Breast epithelium (tissue), 4 donors: ENCODE data around the gene CYP2B6. TPM values are rescaled to one million over a fixed set of nuclear protein-coding genes. Genes with fewer than 3 reads are reported as not detected.
A peak's percentile ranks its signal among the peaks of the same experiment; 100 is the strongest.
"Not testable (repeated sequence)": the region's sequence is repeated elsewhere in the genome, so short reads cannot be mapped to it uniquely, and the experiment has no call there.

Experiments used
- DNase-seq, 2 donors: peaks; one replicate each; pipeline ENCODE4 v3.0.0-alpha.2; 2019; ENCODE audit warnings: low spot score in 2 of 2
- H3K27ac ChIP-seq, 2 donors: fragments of 200-600 bp; sonication (generic) in 1 of 2; one replicate each; pipeline ENCODE4 v1.5.1; 2016 to 2019; ENCODE audit warnings: mild to moderate bottlenecking in 1 of 2
- H3K27me3 ChIP-seq, 2 donors: fragments of 200-600 bp; sonication (generic) in 1 of 2; one replicate each; pipeline versions ENCODE4 v1.5.1 to v1.6.0; 2017 to 2019; ENCODE audit warnings: control low read depth in 1 of 2, mild to moderate bottlenecking in 1 of 2
- H3K36me3 ChIP-seq: fragments of 200-600 bp; one replicate; pipeline ENCODE4 v1.5.1; 2019
- H3K4me1 ChIP-seq, 2 donors: fragments of 200-600 bp; sonication (generic); one replicate each; pipeline ENCODE4 v1.5.1; 2016 to 2019; ENCODE audit warnings: control low read depth in 1 of 2
- H3K4me3 ChIP-seq, 3 donors: fragments of 200-600 bp; sonication (generic); 1 replicate in 2 of 3; 2 replicates in 1 of 3; pipeline ENCODE4 v1.5.1; 2016 to 2019; ENCODE audit warnings: mild to moderate bottlenecking in 3 of 3, moderate library complexity in 2 of 3
- H3K9me3 ChIP-seq, 2 donors: fragments of 200-600 bp; sonication (generic) in 1 of 2; one replicate each; pipeline ENCODE4 v1.5.1; 2016 to 2019; ENCODE audit warnings: control low read depth in 1 of 2
- CTCF ChIP-seq, 3 donors: fragments of 450-650 bp; IDR thresholded peaks; one replicate each; pipeline ENCODE4 v1.5.1; 2016 to 2017; ENCODE audit warnings: antibody characterized with exemption in 3 of 3, mild to moderate bottlenecking in 3 of 3, moderate library complexity in 3 of 3
- POLR2A ChIP-seq: fragments of 450-650 bp; IDR thresholded peaks from one replicate; pipeline ENCODE4 v1.6.1; 2016; ENCODE audit warnings: antibody characterized with exemption, mild to moderate bottlenecking, moderate library complexity
- POLR2AphosphoS5 ChIP-seq, 3 donors: sonication (generic); formaldehyde crosslinking; IDR thresholded peaks; one replicate each; pipeline ENCODE4 v1.6.1; 2017; ENCODE audit warnings: antibody characterized with exemption in 3 of 3
- intact Hi-C: fragments of 100-400 bp; cut with DNase I; formaldehyde crosslinking; loops from one replicate; pipeline ENCODE4 v1.15.1; 2023; ENCODE audit warnings: low total_unique reads
- total RNA-seq, 3 donors: library from RNA; depleted of rRNA; stranded (reverse); fragments of >200 nt; gene quantifications; one replicate each; pipeline ENCODE4 v1.1.0, GENCODE V29; 2016

Gene CYP2B6
- total RNA-seq, 3 donors from 2014 or later, result not detected

- Histone ChIP-seq H3K4me1 (no peaks in the 10 kb centered on the region), H3K4me3 (no peak overlapping the region), H3K27me3 (peaks cover 0 to 16% of the 10 kb centered on the region in 2 donors), H3K27ac (no peak overlapping the region), H3K36me3 (no peaks in the 10 kb centered on the region), H3K9me3 (no peaks in the 10 kb centered on the region)
- intact Hi-C loops, result no loop called here
- no peak for DNase-seq
- TF ChIP-seq CTCF (IDR thresholded peaks at IDR 0.05), result no peak
- no peak for TF ChIP-seq POLR2A
- TF ChIP-seq POLR2AphosphoS5 (IDR thresholded peaks at IDR 0.05), result no peak
Observed at GRCh38 chr19:41029524-41030432, 38.7 kb downstream of the CYP2B6 start.

- intact Hi-C loops, result no loop called here
Observed at GRCh38 chr19:41030651-41031050, 39.6 kb downstream of the CYP2B6 start.

GRCh38 chr19:41031916-41032315 lies 40.8 kb downstream of the CYP2B6 start:
- intact Hi-C loops, result no loop called here
- H3K27me3 ChIP-seq, result no peaks in the 10 kb centered on the region
- H3K27ac ChIP-seq, result peak overlapping the region in 1 of 2 donors; percentile 38
- H3K36me3 ChIP-seq, result no peaks in the 10 kb centered on the region
- H3K4me1 ChIP-seq, result no peaks in the 10 kb centered on the region
- no peak overlapping the region for H3K4me3 ChIP-seq
- no peaks in the 10 kb centered on the region for H3K9me3 ChIP-seq
- DNase-seq, result peak in 1 of 2 donors; percentile 63
- TF ChIP-seq POLR2A (no peak), POLR2AphosphoS5 (IDR thresholded peaks at IDR 0.05) (no peak)

More at GRCh38 chr19:41030651-41031050, 39.6 kb downstream of the CYP2B6 start:
- DNase-seq, result no peak
- Histone ChIP-seq H3K4me1 (no peaks in the 10 kb centered on the region), H3K36me3 (no peaks in the 10 kb centered on the region), H3K27ac (no peak overlapping the region), H3K4me3 (no peak overlapping the region), H3K9me3 (no peaks in the 10 kb centered on the region), H3K27me3 (peaks cover 0 to 8% of the 10 kb centered on the region in 2 donors)
- TF ChIP-seq CTCF (IDR thresholded peaks at IDR 0.05), result no peak
- no peak for TF ChIP-seq POLR2AphosphoS5 (IDR thresholded peaks at IDR 0.05)
- no peak for TF ChIP-seq POLR2A

- H3K9me3 ChIP-seq, H3K36me3 ChIP-seq, H3K27me3 ChIP-seq, DNase-seq, H3K27ac ChIP-seq, H3K4me3 ChIP-seq, H3K4me1 ChIP-seq, intact Hi-C loops: not testable (repeated sequence)
Observed at GRCh38 chr19:41033324-41033723, 42.2 kb downstream of the CYP2B6 start.

- TF ChIP-seq POLR2AphosphoS5 (IDR thresholded peaks at IDR 0.05), result no peak
- TF ChIP-seq POLR2A, result no peak
- no peak for TF ChIP-seq CTCF (IDR thresholded peaks at IDR 0.05)
- DNase-seq, result no peak
- Histone ChIP-seq H3K4me1 (no peaks in the 10 kb centered on the region), H3K27ac (no peak overlapping the region), H3K27me3 (no peaks in the 10 kb centered on the region), H3K36me3 (no peaks in the 10 kb centered on the region), H3K9me3 (no peaks in the 10 kb centered on the region), H3K4me3 (no peak overlapping the region)
- intact Hi-C loops, result no loop called here
Observed at GRCh38 chr19:41039806-41040205, 48.7 kb downstream of the CYP2B6 start.

- H3K4me1 ChIP-seq, H3K27me3 ChIP-seq, H3K4me3 ChIP-seq, H3K27ac ChIP-seq, H3K36me3 ChIP-seq, H3K9me3 ChIP-seq, intact Hi-C loops, DNase-seq: not testable (repeated sequence)
Observed at GRCh38 chr19:41045095-41045494, 54.0 kb downstream of the CYP2B6 start.
